HG03097 (cell line): ENCODE measurements around the gene RMRP.

Source experiments
- ATAC-seq: cut with Tn5 transposase; IDR thresholded peaks from one replicate; pipeline ENCODE4 v1.9.1; 2021; ENCODE audit not compliant: unreplicated experiment, low FRiP score

The RMRP gene

GRCh38 chr9:35687972-35688557 is 30.2 kb upstream of the RMRP start:
- no peak for ATAC-seq

- no peak for ATAC-seq
Observed at GRCh38 chr9:35687306-35687705, 29.5 kb upstream of the RMRP start.

GRCh38 chr9:35686222-35687203 is 28.7 kb upstream of the RMRP start:
- ATAC-seq = no peak

GRCh38 chr9:35685506-35685905 is 27.7 kb upstream of the RMRP start:
- no peak for ATAC-seq

GRCh38 chr9:35684921-35685320 is 27.1 kb upstream of the RMRP start:
- ATAC-seq = no peak

GRCh38 chr9:35683323-35683722 is 25.5 kb upstream of the RMRP start:
- no peak for ATAC-seq

GRCh38 chr9:35682520-35683315 is 24.9 kb upstream of the RMRP start:
- no peak for ATAC-seq

- no peak for ATAC-seq
Observed at GRCh38 chr9:35682051-35682450, 24.2 kb upstream of the RMRP start.

- ATAC-seq = no peak
Observed at GRCh38 chr9:35681341-35682002, 23.7 kb upstream of the RMRP start.

GRCh38 chr9:35680331-35681105 is 22.7 kb upstream of the RMRP start:
- ATAC-seq = no peak

GRCh38 chr9:35679766-35680330 is 22.0 kb upstream of the RMRP start:
- no peak for ATAC-seq

- no peak for ATAC-seq
Observed at GRCh38 chr9:35679091-35679490, 21.3 kb upstream of the RMRP start.

GRCh38 chr9:35675732-35676392 is 18.0 kb upstream of the RMRP start:
- no peak for ATAC-seq

- ATAC-seq = no peak
Observed at GRCh38 chr9:35675204-35675603, 17.4 kb upstream of the RMRP start.

GRCh38 chr9:35674025-35674361 is 16.2 kb upstream of the RMRP start:
- no peak for ATAC-seq

- no peak for ATAC-seq
Observed at GRCh38 chr9:35673132-35674024, 15.6 kb upstream of the RMRP start, which contains the start of gene CA9. CA9 (plus strand) TSS chr9:35673928; CDS start chr9:35673960, 32 bp downstream.

GRCh38 chr9:35669331-35670145 is 11.7 kb upstream of the RMRP start:
- no peak for ATAC-seq
